Vagina (tissue), 2 donors: ENCODE measurements around the gene MRC2.

Source experiments
- CTCF ChIP-seq, 3 experiments: fragments of 450-650 bp in 2 of 3; fragments of 200-600 bp in 1 of 3; sonication (generic) in 1 of 3; IDR thresholded peaks; one replicate each; pipeline ENCODE4 v1.5.1; 2017 to 2019; ENCODE audit warnings: antibody characterized with exemption in 3 of 3, mild to moderate bottlenecking in 2 of 3, moderate library complexity in 2 of 3
- POLR2AphosphoS5 ChIP-seq, 2 donors: sonication (generic); formaldehyde crosslinking; IDR thresholded peaks; one replicate each; pipeline ENCODE4 v1.9.0; 2017; ENCODE audit warnings: antibody characterized with exemption in 2 of 2, mild to moderate bottlenecking in 2 of 2, low read depth in 1 of 2; ENCODE audit not compliant: insufficient read depth in 1 of 2

- TF ChIP-seq CTCF (IDR thresholded peaks at IDR 0.05) (no peak), POLR2AphosphoS5 (IDR thresholded peaks at IDR 0.05; ENCODE audit: insufficient read depth in 1 of 2, low read depth in 1 of 2) (no peak)
These were observed 12.0 kb upstream of the MRC2 start for GRCh38 chr17:62615503-62615902.
